Keratinocyte (primary cell): ENCODE results near the gene ARHGAP12. TPM values are rescaled to one million over a fixed set of nuclear protein-coding genes. Genes with fewer than 3 reads are reported as not detected.

Experiments used
- DNase-seq: peaks from one replicate; pipeline ENCODE4 v3.0.0-alpha.2; 2011; ENCODE audit warnings: low read depth, missing footprints, low spot score
- FAIRE-seq: peaks from 2 replicates; lab custom pipeline; 2011; peaks lifted over from hg19 to GRCh38; lab: Jason Lieb, UNC
- H2AFZ ChIP-seq: 2 replicates; pipeline ENCODE4 v1.6.0; 2012; ENCODE audit warnings: low read length, control low read depth, inconsistent platforms; ENCODE audit not compliant: control insufficient read depth
- H3K27ac ChIP-seq: 2 replicates; pipeline ENCODE4 v1.5.1; 2011; ENCODE audit warnings: low read length; ENCODE audit not compliant: control insufficient read depth, insufficient read depth
- H3K27me3 ChIP-seq: 3 replicates; pipeline ENCODE4 v1.6.0; 2011; ENCODE audit warnings: low read length; ENCODE audit not compliant: control insufficient read depth, insufficient read depth; ENCODE audit errors: extremely low read depth
- H3K36me3 ChIP-seq, 2 experiments: 2 replicates in 1 of 2; 3 replicates in 1 of 2; pipeline ENCODE4 v1.5.1; 2011; ENCODE audit warnings: low read length in 2 of 2, mild to moderate bottlenecking in 1 of 2; ENCODE audit not compliant: control insufficient read depth in 2 of 2, insufficient read depth in 2 of 2; ENCODE audit errors: extremely low read depth in 1 of 2
- H3K4me1 ChIP-seq: 3 replicates; pipeline ENCODE4 v1.5.1; 2011; ENCODE audit warnings: low read length; ENCODE audit not compliant: control insufficient read depth, insufficient read depth; ENCODE audit errors: extremely low read depth
- H3K4me2 ChIP-seq: 3 replicates; pipeline ENCODE4 v1.6.0; 2011; ENCODE audit warnings: low read depth, low read length; ENCODE audit not compliant: control insufficient read depth, insufficient read depth; ENCODE audit errors: extremely low read depth
- H3K4me3 ChIP-seq, 3 experiments: fragments of 200-600 bp in 1 of 3; sonication (generic) in 1 of 3; 2 replicates in 2 of 3; 3 replicates in 1 of 3; pipeline ENCODE4 v1.5.1; 2011 to 2016; ENCODE audit warnings: low read length in 3 of 3, mild to moderate bottlenecking in 3 of 3, control low read depth in 2 of 3, inconsistent platforms in 1 of 3, low read depth in 1 of 3, mixed read lengths in 1 of 3, mixed run types in 1 of 3, moderate library complexity in 1 of 3; ENCODE audit not compliant: control insufficient read depth in 2 of 3, insufficient read depth in 2 of 3; ENCODE audit errors: extremely low read depth in 1 of 3
- H3K79me2 ChIP-seq: 2 replicates; pipeline ENCODE4 v1.6.0; 2012; ENCODE audit warnings: low read length; ENCODE audit not compliant: control insufficient read depth, insufficient read depth
- H3K9ac ChIP-seq: 3 replicates; pipeline ENCODE4 v1.6.0; 2011; ENCODE audit warnings: low read length; ENCODE audit not compliant: control insufficient read depth, insufficient read depth; ENCODE audit errors: extremely low read depth
- H3K9me1 ChIP-seq: 3 replicates; pipeline ENCODE4 v1.6.0; 2011; ENCODE audit warnings: low read length; ENCODE audit not compliant: control insufficient read depth, insufficient read depth; ENCODE audit errors: extremely low read depth
- H3K9me3 ChIP-seq: 2 replicates; pipeline ENCODE4 v1.5.1; 2012; ENCODE audit warnings: low read depth, low read length; ENCODE audit not compliant: control insufficient read depth
- H4K20me1 ChIP-seq: 3 replicates; pipeline ENCODE4 v1.6.0; 2011; ENCODE audit warnings: low read length; ENCODE audit not compliant: control insufficient read depth, insufficient read depth; ENCODE audit errors: extremely low read depth
- CTCF ChIP-seq, 3 experiments: IDR thresholded peaks in 1 of 3; conservative IDR thresholded peaks in 1 of 3; optimal IDR thresholded peaks in 1 of 3; 2 replicates in 2 of 3; 3 replicates in 1 of 3; pipeline versions ENCODE3 to v1.5.1; 2011; ENCODE audit warnings: low read length in 3 of 3, mild to moderate bottlenecking in 3 of 3, moderate library complexity in 2 of 3, control low read depth in 1 of 3, inconsistent platforms in 1 of 3; ENCODE audit not compliant: insufficient read depth in 2 of 3; ENCODE audit errors: extremely low read depth in 1 of 3
- EZH2 ChIP-seq: IDR thresholded peaks from one replicate; pipeline ENCODE4 v1.6.1; 2012; ENCODE audit warnings: inconsistent platforms, mild to moderate bottlenecking, low read length, moderate library complexity
- dilution Hi-C: fragments of 300-500 bp; cut with MboI; formaldehyde crosslinking; loops from one replicate; pipeline ENCODE4 v1.7.0; 2020; ENCODE audit warnings: low sequenced_read_pairs; ENCODE audit not compliant: extremely low pct_ligation_motif_present
- polyA plus RNA-seq, 5 experiments: library from polyadenylated mRNA; depleted of rRNA in 3 of 5; stranded (reverse) in 3 of 5; stranded (forward) in 1 of 5; unstranded in 1 of 5; fragments of >200 nt; gene quantifications; 1 replicate in 1 of 5; 2 replicates in 3 of 5; 3 replicates in 1 of 5; pipeline versions ENCODE4 v1.2.1 to v1.2.3, GENCODE V29; 2011 to 2012; ENCODE audit warnings: missing spikeins in 2 of 5, low read depth in 1 of 5, low replicate concordance in 1 of 5

Gene ARHGAP12
- polyA plus RNA-seq, 1 donor (not counting 4 experiments of a cell fraction or from before 2014, with no cell fraction given), result 26.6 TPM

- no peak for DNase-seq
- Histone ChIP-seq H3K4me3 (no peak overlapping the region), H3K4me2 (no peak overlapping the region), H2AFZ (no peak overlapping the region), H3K36me3 (peaks cover 0 to 2% of the 10 kb centered on the region in 2 experiments), H3K9me1 (no peaks in the 10 kb centered on the region), H3K9ac (no peak overlapping the region), H3K79me2 (no peaks in the 10 kb centered on the region), H3K9me3 (no peaks in the 10 kb centered on the region), H3K27ac (no peak overlapping the region), H3K4me1 (no peaks in the 10 kb centered on the region), H4K20me1 (no peaks in the 10 kb centered on the region), H3K27me3 (no peaks in the 10 kb centered on the region)
- dilution Hi-C loops, result no loop called here
- no peak for FAIRE-seq
- no peak for TF ChIP-seq CTCF (optimal IDR thresholded peaks at IDR 0.05 in 1 of 3, IDR thresholded peaks at IDR 0.05 in 1 of 3, conservative IDR thresholded peaks at IDR 0.05 in 1 of 3; ENCODE audit: extremely low read depth in 1 of 3, insufficient read depth in 2 of 3, low read length in 3 of 3)
- no peak for TF ChIP-seq EZH2
Measured at GRCh38 chr10:31832261-31832660, 96.4 kb downstream of the ARHGAP12 start.

- H3K4me1 ChIP-seq, result no peaks in the 10 kb centered on the region
- no peaks in the 10 kb centered on the region for H3K9me3 ChIP-seq
- no peak overlapping the region for H2AFZ ChIP-seq
- no peak overlapping the region for H3K27ac ChIP-seq
- no peaks in the 10 kb centered on the region for H3K36me3 ChIP-seq
- dilution Hi-C loops, result no loop called here
- no peaks in the 10 kb centered on the region for H3K9me1 ChIP-seq
- H3K4me2 ChIP-seq, result no peak overlapping the region
- no peaks in the 10 kb centered on the region for H3K79me2 ChIP-seq
- H3K9ac ChIP-seq, result no peak overlapping the region
- no peaks in the 10 kb centered on the region for H3K27me3 ChIP-seq
- DNase-seq (no peak), FAIRE-seq (no peak)
- H3K4me3 ChIP-seq, result no peak overlapping the region
- no peaks in the 10 kb centered on the region for H4K20me1 ChIP-seq
- TF ChIP-seq CTCF (optimal IDR thresholded peaks at IDR 0.05 in 1 of 3, IDR thresholded peaks at IDR 0.05 in 1 of 3, conservative IDR thresholded peaks at IDR 0.05 in 1 of 3; ENCODE audit: extremely low read depth in 1 of 3, insufficient read depth in 2 of 3, low read length in 3 of 3), result no peak
- TF ChIP-seq EZH2, result no peak
Measured at GRCh38 chr10:31830887-31831286, 97.7 kb downstream of the ARHGAP12 start.
